Caco-2 (cell line): Measurements from ENCODE around the gene GTF2I. TPM values are rescaled to one million over a fixed set of nuclear protein-coding genes. Genes with fewer than 3 reads are reported as not detected.

Experiments
- BruUV-seq: library from RNA; stranded (reverse); fragments of 400-500 nt; replicated peaks from 2 replicates; lab custom pipeline; 2021; lab: Mats Ljungman, UMichigan
- CTCF ChIA-PET: fragments of 300-600 bp; sonication (Branson Sonifier 250); formaldehyde crosslinking; loops from one replicate; lab custom pipeline; 2022; ENCODE audit warnings: antibody characterized with exemption; lab: Charles Lee
- POLR2A ChIA-PET: fragments of 300-600 bp; sonication (Branson Sonifier 250); formaldehyde crosslinking; loops from one replicate; lab custom pipeline; 2022; ENCODE audit warnings: antibody characterized with exemption; lab: Charles Lee
- DNase-seq, 2 experiments: peaks; one replicate each; pipeline versions ENCODE4 v3.0.0 to v3.0.0-alpha.2; 2020 to 2022
- H3K27me3 ChIP-seq: replicated peaks from 2 replicates; pipeline ENCODE4 v1.6.0; 2011; ENCODE audit warnings: low read length; ENCODE audit not compliant: control insufficient read depth, insufficient read depth
- H3K36me3 ChIP-seq: 2 replicates; pipeline ENCODE4 v1.5.1; 2011; ENCODE audit warnings: low read length; ENCODE audit not compliant: control insufficient read depth, insufficient read depth
- H3K4me1 ChIP-seq: fragments of 250-450 bp; sonication (Bioruptor Pico); 2 replicates; pipeline ENCODE4 v1.5.1; 2020; ENCODE audit warnings: mild to moderate bottlenecking
- H3K4me3 ChIP-seq: 2 replicates; pipeline ENCODE4 v1.5.1; 2011; ENCODE audit warnings: low read depth, mild to moderate bottlenecking, control low read depth, low read length
- H3K9me3 ChIP-seq: fragments of 250-450 bp; sonication (Bioruptor Pico); 2 replicates; pipeline ENCODE4 v1.5.1; 2020; ENCODE audit warnings: mild to moderate bottlenecking, moderate library complexity
- H3K27ac Mint-ChIP-seq: one replicate; pipeline ENCODE4 v1.8.0; 2022; ENCODE audit warnings: mixed read lengths; ENCODE audit not compliant: unreplicated experiment
- H3K27me3 Mint-ChIP-seq: one replicate; pipeline ENCODE4 v1.8.0; 2022; ENCODE audit warnings: mixed read lengths; ENCODE audit not compliant: insufficient read depth, unreplicated experiment
- H3K36me3 Mint-ChIP-seq: one replicate; pipeline ENCODE4 v1.8.0; 2022; ENCODE audit warnings: mild to moderate bottlenecking, mixed read lengths; ENCODE audit not compliant: insufficient read depth, unreplicated experiment
- H3K4me1 Mint-ChIP-seq: one replicate; pipeline ENCODE4 v1.8.0; 2022; ENCODE audit warnings: low read depth, mixed read lengths; ENCODE audit not compliant: unreplicated experiment
- H3K4me3 Mint-ChIP-seq: one replicate; pipeline ENCODE4 v1.8.0; 2022; ENCODE audit warnings: mild to moderate bottlenecking, moderate library complexity, mixed read lengths; ENCODE audit not compliant: unreplicated experiment
- H3K9me3 Mint-ChIP-seq: one replicate; pipeline ENCODE4 v1.8.0; 2022; ENCODE audit warnings: mixed read lengths; ENCODE audit not compliant: unreplicated experiment
- intact Hi-C: fragments of 100-400 bp; cut with micrococcal nuclease; formaldehyde crosslinking; loops from one replicate; pipeline ENCODE4 v1.10.0; 2022; ENCODE audit not compliant: unreplicated experiment
- total RNA-seq: library from RNA; stranded (reverse); gene quantifications from 2 replicates; pipeline ENCODE4 v1.2.3, GENCODE V29; 2022
- TF ChIP-seq, protein P1 (sequence below), 2 experiments: fragments of 200-600 bp in 1 of 2; IDR thresholded peaks; 1 replicate in 1 of 2; 2 replicates in 1 of 2; pipeline versions ENCODE4 v1.5.1 to v1.8.0; 2011 to 2022; ENCODE audit warnings: antibody characterized with exemption in 1 of 2, control low read depth in 1 of 2, inconsistent platforms in 1 of 2, low read depth in 1 of 2, low read length in 1 of 2, mild to moderate bottlenecking in 1 of 2, moderate library complexity in 1 of 2; ENCODE audit not compliant: insufficient read depth in 1 of 2, severe bottlenecking in 1 of 2, unreplicated experiment in 1 of 2

GTF2I gene
- total RNA-seq, 1 experiment from 2014 or later: 252 TPM

DNA sequence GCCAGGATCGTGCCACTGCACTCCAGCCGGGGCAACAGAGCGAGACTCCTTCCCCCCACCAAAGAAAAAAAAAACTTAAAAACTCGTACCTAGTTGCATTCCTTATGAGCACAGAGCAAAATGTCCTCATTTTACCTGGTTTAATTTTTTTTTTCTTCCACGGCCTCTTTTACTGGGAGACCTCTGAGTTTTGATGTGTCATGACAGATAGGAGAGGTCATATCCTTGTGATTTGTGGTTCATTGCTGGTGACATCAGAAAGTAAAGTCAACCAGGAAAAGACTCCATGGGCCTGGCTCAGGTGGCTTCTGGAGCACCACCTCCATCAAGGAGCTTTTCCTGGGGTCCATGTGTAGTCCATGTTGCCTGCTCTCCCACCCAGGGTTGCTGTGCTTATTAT, 26.3 kb downstream of the GTF2I start:
- H3K27ac Mint-ChIP-seq: no peak overlapping the region
- H3K9me3 Mint-ChIP-seq: no peaks in the 10 kb centered on the region
- DNase-seq: peak in 1 of 2 experiments; percentile 13
- H3K4me1 ChIP-seq: no peaks in the 10 kb centered on the region
- peaks cover 72% of the 10 kb centered on the region for H3K36me3 Mint-ChIP-seq
- TF ChIP-seq, protein P1, sequence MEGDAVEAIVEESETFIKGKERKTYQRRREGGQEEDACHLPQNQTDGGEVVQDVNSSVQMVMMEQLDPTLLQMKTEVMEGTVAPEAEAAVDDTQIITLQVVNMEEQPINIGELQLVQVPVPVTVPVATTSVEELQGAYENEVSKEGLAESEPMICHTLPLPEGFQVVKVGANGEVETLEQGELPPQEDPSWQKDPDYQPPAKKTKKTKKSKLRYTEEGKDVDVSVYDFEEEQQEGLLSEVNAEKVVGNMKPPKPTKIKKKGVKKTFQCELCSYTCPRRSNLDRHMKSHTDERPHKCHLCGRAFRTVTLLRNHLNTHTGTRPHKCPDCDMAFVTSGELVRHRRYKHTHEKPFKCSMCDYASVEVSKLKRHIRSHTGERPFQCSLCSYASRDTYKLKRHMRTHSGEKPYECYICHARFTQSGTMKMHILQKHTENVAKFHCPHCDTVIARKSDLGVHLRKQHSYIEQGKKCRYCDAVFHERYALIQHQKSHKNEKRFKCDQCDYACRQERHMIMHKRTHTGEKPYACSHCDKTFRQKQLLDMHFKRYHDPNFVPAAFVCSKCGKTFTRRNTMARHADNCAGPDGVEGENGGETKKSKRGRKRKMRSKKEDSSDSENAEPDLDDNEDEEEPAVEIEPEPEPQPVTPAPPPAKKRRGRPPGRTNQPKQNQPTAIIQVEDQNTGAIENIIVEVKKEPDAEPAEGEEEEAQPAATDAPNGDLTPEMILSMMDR (IDR thresholded peaks at IDR 0.05; ENCODE audit: insufficient read depth in 1 of 2, low read depth in 1 of 2, low read length in 1 of 2, severe bottlenecking in 1 of 2, unreplicated experiment in 1 of 2): no peak
- H3K27me3 Mint-ChIP-seq: no peaks in the 10 kb centered on the region
- no peaks in the 10 kb centered on the region for H3K4me1 Mint-ChIP-seq
- no peak overlapping the region for H3K4me3 ChIP-seq
- CTCF ChIA-PET: no interaction called here
- no peaks in the 10 kb centered on the region for H3K9me3 ChIP-seq
- no peaks in the 10 kb centered on the region for H3K27me3 ChIP-seq
- no peak overlapping the region for H3K4me3 Mint-ChIP-seq
- POLR2A ChIA-PET: no interaction called here
- no TSS peak for BruUV-seq
- H3K36me3 ChIP-seq: no peaks in the 10 kb centered on the region
- intact Hi-C loops: no loop called here

DNA sequence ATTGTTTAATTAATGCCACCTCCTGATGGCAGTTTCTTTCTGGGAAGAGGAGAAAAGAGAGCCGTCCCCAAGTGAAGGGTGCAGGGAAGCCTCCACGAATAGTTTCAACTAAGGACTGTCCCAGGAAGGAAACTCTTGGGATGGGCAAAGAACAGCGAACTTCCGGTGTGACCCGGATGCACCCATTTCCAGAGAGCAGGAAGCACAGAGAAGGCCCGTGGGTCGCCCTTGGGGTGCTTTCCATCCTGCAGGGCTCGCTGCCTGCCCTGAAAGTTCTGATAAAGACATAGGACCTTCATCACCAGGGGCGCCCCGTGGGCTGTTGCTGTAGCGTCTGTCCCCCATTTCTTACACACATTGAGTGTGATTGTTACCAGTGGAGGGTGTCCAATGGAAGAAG, 27.0 kb downstream of the GTF2I start:
- H3K27ac Mint-ChIP-seq: no peak overlapping the region
- POLR2A ChIA-PET: no interaction called here

DNA sequence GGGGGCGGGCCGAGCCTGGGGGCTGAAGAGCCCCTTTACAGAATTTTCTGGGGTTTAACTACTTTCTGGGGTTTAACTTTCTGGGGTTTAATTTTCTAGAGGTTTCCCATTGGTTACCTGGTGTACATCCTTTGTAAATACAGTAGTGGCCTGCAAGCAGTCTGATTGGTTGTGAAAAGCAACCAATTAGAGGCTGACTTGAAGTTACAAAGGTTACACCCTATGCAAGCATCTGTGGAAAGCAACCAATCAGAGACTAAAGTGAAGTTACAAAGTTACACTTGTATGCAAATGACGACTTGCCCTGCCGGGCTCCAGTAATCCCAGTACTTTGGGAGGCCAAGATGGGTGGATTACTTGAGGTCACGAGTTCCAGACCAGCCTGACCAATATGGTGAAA, 27.4 kb downstream of the GTF2I start:
- ChIA-PET CTCF (no interaction called here), POLR2A (no interaction called here)
- no peaks in the 10 kb centered on the region for H3K4me1 Mint-ChIP-seq
- no peak overlapping the region for H3K4me3 Mint-ChIP-seq
- BruUV-seq: no TSS peak
- peak in 1 of 2 experiments; percentile 25 for DNase-seq
- no peaks in the 10 kb centered on the region for H3K9me3 ChIP-seq
- peaks cover 1% of the 10 kb centered on the region for H3K36me3 ChIP-seq
- H3K27me3 ChIP-seq: no peaks in the 10 kb centered on the region
- H3K4me1 ChIP-seq: no peaks in the 10 kb centered on the region
- TF ChIP-seq, protein P1 (IDR thresholded peaks at IDR 0.05; ENCODE audit: insufficient read depth in 1 of 2, low read depth in 1 of 2, low read length in 1 of 2, severe bottlenecking in 1 of 2, unreplicated experiment in 1 of 2): no peak
- H3K27me3 Mint-ChIP-seq: no peaks in the 10 kb centered on the region
- intact Hi-C loops: no loop called here
- H3K4me3 ChIP-seq: no peak overlapping the region
- H3K9me3 Mint-ChIP-seq: no peaks in the 10 kb centered on the region
- no peak overlapping the region for H3K27ac Mint-ChIP-seq
- peaks cover 78% of the 10 kb centered on the region for H3K36me3 Mint-ChIP-seq

More for the DNA sequence above, 27.0 kb downstream of the GTF2I start:
- Mint-ChIP-seq H3K27me3 (no peaks in the 10 kb centered on the region), H3K4me3 (no peak overlapping the region), H3K9me3 (no peaks in the 10 kb centered on the region), H3K36me3 (peaks cover 74% of the 10 kb centered on the region), H3K4me1 (no peaks in the 10 kb centered on the region)
- H3K27me3 ChIP-seq: no peaks in the 10 kb centered on the region
- TF ChIP-seq, protein P1 (IDR thresholded peaks at IDR 0.05; ENCODE audit: insufficient read depth in 1 of 2, low read depth in 1 of 2, low read length in 1 of 2, severe bottlenecking in 1 of 2, unreplicated experiment in 1 of 2): no peak
- intact Hi-C loops: no loop called here
- no peak overlapping the region for H3K4me3 ChIP-seq
- no peaks in the 10 kb centered on the region for H3K4me1 ChIP-seq
- H3K9me3 ChIP-seq: no peaks in the 10 kb centered on the region
- BruUV-seq: no TSS peak
- H3K36me3 ChIP-seq: peaks cover 1% of the 10 kb centered on the region
- CTCF ChIA-PET: no interaction called here
- peak in 1 of 2 experiments; percentile 10 for DNase-seq
